Measurements from ENCODE around the gene GATAD2A. TPM values are rescaled to one million over a fixed set of nuclear protein-coding genes. Genes with fewer than 3 reads are reported as not detected.

Gene GATAD2A
- total RNA-seq, 8 experiments from 2014 or later = 23.9 to 65.0 (median 39.6) TPM

DNA sequence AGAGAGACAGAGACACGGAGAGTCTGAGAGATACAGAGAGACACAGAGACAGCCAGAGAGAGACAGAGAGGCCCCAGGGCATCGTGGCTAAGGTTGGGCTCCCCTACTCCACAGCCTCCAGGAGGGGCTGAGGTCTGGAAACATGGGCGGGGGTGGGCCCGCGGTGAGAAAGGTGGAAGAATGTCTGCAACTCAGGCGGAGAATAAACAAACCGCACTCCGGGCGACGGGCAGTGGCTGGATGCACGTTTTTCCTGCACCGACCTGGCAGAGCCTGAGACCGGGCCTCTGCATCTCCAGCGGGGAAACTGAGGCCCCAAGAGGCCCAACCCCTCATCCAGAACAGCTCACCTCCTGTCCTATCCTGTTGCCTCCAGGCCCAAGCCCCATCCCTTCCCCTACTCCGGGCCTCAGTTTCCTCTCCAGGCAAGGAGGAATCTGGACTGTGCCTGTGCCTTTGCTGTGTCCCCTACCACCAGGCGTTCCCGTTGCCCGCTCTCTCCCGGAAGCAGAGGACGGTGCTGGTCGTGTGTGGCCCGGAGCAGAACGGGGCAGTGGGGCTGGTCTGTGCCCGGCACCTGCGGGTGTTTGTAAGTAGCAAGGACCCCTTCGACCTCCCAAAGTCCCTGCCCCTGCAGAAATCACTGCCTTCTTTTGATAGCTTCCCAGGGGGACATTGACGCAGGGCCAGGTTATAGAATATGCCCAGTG, 129.2 kb downstream of the GATAD2A start:
- H3K4me3 ChIP-seq = no peak overlapping the region
- in situ Hi-C loops (cut with MboI; ENCODE audit: low pct_unique_long_range_greater_than_20kb in 2 of 9, low sequenced_read_pairs in 9 of 9, unreplicated experiment in 9 of 9) = loop anchor here in 8 of 9 experiments (10.0 to 25.0 kb wide), 2 partner anchors 103 to 110 kb away; partner anchors contain the start of genes GMIP (in 8 of the 8) and LPAR2 (in 3 of the 8)
- H3K27ac ChIP-seq = no peak overlapping the region
- ATAC-seq (replicated peaks in 6 of 8) = no peak
- peaks cover 2 to 11% of the 10 kb centered on the region in 2 donors for H3K4me1 ChIP-seq (replicated peaks in 1 of 2)
- 63 to 93% (median 87%) methylated on average over 1 to 8 of the region's 27 CpGs; no CpG with 5 or more reads in 3 of the 10 experiments for WGBS, 10 experiments

DNA sequence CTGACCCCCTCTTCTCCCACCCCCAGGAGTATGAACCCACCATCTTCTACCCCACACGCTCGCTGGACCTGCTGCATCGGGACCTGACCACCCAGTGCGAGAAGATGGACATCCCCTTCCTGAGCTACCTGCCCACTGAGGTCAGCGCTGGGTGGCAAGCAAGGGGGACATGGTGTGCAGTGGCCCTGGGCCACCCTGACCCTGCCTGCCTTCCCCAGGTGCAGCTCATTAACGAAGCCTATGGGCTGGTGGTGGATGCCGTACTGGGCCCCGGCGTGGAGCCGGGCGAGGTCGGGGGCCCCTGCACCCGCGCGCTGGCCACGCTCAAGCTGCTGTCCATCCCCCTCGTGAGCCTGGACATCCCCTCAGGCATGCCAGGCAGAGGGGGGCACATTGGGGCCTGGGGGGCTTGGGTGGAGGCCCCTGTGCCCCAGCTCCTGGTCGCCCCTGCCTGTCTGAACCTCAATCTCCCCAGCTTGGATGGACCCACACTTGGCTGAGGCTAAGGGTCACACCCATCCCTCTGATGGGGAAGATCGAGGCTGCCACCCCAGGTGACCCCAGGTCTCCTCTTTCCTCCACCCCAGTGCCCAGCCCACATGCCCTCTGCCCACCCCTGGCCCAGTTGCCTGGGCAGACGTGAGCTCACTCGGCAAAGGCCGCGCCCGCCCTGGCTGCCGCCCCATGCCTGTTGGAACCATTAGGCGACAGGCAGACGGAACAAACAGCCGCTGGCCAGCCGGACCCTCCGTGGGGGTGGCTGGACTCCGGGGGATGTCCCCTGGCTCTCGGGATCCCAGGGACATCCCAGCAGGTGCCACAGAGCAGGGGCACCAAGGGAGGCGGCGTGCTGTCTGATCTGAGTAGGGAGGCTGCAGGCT, 130.1 kb downstream of the GATAD2A start:
- in situ Hi-C loops (cut with MboI; ENCODE audit: low pct_unique_long_range_greater_than_20kb in 2 of 9, low sequenced_read_pairs in 9 of 9, unreplicated experiment in 9 of 9) = loop anchor here in 8 of 9 experiments (10.0 to 25.0 kb wide), 2 partner anchors 102 to 109 kb away; partner anchors contain the start of genes GMIP (in 8 of the 8) and LPAR2 (in 3 of the 8)
- no peak overlapping the region for H3K4me3 ChIP-seq
- ATAC-seq (replicated peaks in 6 of 8) = no peak
- WGBS, 10 experiments = 80 to 100% (median 95%) methylated on average over 1 to 2 of the region's 34 CpGs; no CpG with 5 or more reads in 6 of the 10 experiments
- peaks cover 2 to 11% of the 10 kb centered on the region in 2 donors for H3K4me1 ChIP-seq (replicated peaks in 1 of 2)
- no peak overlapping the region for H3K27ac ChIP-seq

DNA sequence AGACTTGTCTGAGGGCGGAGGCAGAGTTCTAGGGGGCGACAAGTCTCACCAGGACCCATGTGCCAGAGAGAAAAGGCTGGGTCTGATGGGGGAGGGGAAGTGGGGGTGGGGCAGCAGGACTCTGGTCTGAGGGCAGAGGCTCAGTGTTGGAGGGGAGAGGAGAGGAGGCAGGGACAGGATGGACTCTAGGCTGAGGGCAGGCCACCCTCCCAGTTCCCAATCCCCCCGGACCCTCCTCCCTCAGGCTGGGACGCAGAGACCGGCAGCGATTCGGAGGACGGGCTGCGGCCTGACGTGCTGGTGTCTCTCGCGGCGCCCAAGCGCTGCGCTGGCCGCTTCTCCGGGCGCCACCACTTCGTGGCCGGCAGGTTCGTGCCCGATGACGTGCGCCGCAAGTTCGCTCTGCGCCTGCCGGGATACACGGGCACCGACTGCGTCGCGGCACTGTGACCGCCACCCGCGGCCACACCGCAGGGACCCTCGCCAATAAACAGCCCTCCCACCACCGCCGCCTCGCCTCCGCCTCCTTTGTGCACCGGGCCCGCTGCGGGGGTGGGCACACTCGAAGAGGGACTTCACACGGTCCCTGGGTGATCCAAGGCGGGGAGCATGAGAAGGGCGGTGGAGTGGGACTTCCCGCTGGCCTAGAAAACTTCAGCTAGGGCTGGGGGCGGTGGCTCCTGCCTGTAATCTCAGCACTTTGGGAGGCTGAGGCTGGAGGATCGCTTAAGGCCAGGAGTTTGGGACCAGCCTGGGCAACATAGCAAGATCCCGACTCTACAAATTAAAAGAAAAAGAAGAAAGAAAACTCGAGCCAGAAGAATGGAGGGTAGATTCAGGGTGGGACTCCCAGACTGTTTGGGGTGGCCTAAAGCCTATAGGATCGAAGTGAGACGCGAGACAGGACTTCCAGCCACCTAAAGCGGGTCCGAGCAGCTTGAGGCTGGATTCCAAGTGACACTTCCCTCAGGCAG, 131.9 kb downstream of the GATAD2A start:
- ATAC-seq (replicated peaks in 6 of 8) = no peak
- in situ Hi-C loops (cut with MboI; ENCODE audit: low pct_unique_long_range_greater_than_20kb in 2 of 9, low sequenced_read_pairs in 9 of 9, unreplicated experiment in 9 of 9) = loop anchor here in 8 of 9 experiments (10.0 to 25.0 kb wide), 2 partner anchors 100 to 107 kb away; partner anchors contain the start of genes GMIP (in 8 of the 8) and LPAR2 (in 3 of the 8)
- H3K4me3 ChIP-seq = peak overlapping the region in 2 of 5 donors; percentile 38 to 40

DNA sequence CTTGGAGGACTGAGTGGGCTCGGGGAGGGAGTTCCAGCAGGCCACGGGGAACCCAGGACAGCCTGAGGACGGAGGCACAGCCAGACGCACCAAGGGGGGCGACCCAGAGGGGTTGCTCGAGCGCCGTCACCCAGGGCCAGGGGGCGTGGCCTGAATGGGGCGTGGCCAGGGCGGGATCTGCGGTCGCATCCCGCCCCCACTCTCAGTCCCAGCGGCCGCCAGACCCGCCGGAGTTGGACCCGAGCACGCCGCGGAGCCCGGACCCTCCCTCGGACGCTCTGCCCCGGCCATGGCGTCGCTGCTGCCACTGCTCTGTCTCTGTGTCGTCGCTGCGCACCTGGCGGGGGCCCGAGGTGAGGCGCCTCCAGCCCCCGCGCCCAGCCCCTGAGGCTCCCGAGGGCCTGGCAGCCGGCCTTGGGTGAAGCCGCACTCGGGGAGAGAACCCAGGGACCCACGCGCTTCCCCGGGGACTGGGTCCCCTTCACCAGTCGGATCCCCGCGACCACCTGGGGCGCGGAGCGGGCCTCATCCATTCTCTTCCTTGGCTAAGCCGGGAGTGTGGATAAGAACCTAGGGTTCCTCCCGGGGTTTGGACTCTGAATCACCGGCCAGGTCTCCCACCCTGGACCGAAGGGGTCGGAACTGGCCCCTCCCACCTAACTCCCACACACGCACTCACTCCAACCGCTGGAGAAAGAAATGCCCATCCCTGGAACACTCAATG, 132.7 kb downstream of the GATAD2A start, which contains the start of gene CILP2:
Gene CILP2 (plus strand): TSS at position 205 of the 724 bp plus-strand sequence. CDS start 85 bp downstream, at position 290.
- in situ Hi-C loops (cut with MboI; ENCODE audit: low pct_unique_long_range_greater_than_20kb in 2 of 9, low sequenced_read_pairs in 9 of 9, unreplicated experiment in 9 of 9) = loop anchor here in 8 of 9 experiments (10.0 to 25.0 kb wide), 2 partner anchors 99 to 107 kb away; partner anchors contain the start of genes GMIP (in 8 of the 8) and LPAR2 (in 3 of the 8)
- ATAC-seq (replicated peaks in 6 of 8) = peak; percentile 5 to 85 (median 64)
- Histone ChIP-seq H3K27ac (no peak within 1 kb of the TSS), H3K4me1 (replicated peaks in 1 of 2) (peaks cover 0 to 14% of the 10 kb centered on the region in 2 donors), H3K4me3 (peak within 1 kb of the TSS; percentile 13 to 40 (median 36))
- 0 to 2% methylated on average over 1 to 12 of the region's 56 CpGs; no CpG with 5 or more reads in 8 of the 10 experiments for WGBS, 10 experiments

More for the DNA sequence above, 131.9 kb downstream of the GATAD2A start:
- peaks cover 1 to 16% of the 10 kb centered on the region in 2 donors for H3K4me1 ChIP-seq (replicated peaks in 1 of 2)
- 10 to 100% (median 56%) methylated on average over 1 to 11 of the region's 59 CpGs; no CpG with 5 or more reads in 4 of the 10 experiments for WGBS, 10 experiments
- H3K27ac ChIP-seq = no peak overlapping the region

DNA sequence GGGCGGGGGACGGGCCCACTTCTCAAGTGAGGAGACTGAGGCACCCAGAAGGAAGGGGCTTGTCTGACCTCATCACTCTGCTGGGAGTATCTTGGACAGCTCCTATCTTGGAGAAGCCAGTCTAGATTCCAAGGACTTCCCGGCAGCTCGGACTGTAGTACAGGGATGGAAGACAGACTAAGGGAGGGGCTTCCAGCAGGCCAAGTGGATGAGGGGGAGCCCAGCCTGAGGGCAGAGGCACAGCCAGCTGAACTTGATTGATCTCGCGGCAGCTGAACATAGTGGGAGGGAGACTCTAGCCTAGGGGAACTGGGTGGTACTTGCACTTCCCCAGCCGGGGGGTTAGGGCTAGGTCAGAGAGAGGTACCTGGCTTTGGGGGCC, 133.3 kb downstream of the GATAD2A start:
- H3K4me3 ChIP-seq = peak overlapping the region in 3 of 5 donors; percentile 36 to 40 (median 38)
- WGBS, 10 experiments = 10 to 28% methylated on average over 2 to 6 of the region's 7 CpGs; no CpG with 5 or more reads in 8 of the 10 experiments
- peaks cover 0 to 14% of the 10 kb centered on the region in 2 donors for H3K4me1 ChIP-seq (replicated peaks in 1 of 2)
- no peak overlapping the region for H3K27ac ChIP-seq
- in situ Hi-C loops (cut with MboI; ENCODE audit: low pct_unique_long_range_greater_than_20kb in 2 of 9, low sequenced_read_pairs in 9 of 9, unreplicated experiment in 9 of 9) = loop anchor here in 8 of 9 experiments (10.0 to 25.0 kb wide), 2 partner anchors 99 to 106 kb away; partner anchors contain the start of genes GMIP (in 8 of the 8) and LPAR2 (in 3 of the 8)
- peak in 5 of 8 experiments; percentile 1 to 27 (median 6) for ATAC-seq (replicated peaks in 6 of 8)

DNA sequence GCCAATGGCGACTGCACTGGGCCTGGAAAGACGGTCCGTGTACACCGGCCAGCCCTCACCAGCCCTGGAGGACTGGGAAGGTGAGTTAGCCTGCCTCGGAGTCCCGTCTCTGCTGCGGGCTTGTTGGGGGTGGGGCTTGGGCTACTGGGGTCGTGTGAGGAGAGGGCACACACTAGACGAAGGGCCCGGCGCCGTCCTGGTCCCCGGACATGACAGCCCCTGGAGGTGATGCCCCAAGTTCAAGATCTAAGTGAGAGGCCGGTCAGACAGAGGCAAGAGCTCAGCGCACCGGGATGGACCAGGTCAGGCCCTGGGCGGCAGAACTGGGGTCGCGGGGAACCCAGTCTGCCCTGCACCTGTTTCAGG, 134.2 kb downstream of the GATAD2A start:
- Histone ChIP-seq H3K27ac (no peak overlapping the region), H3K4me1 (replicated peaks in 1 of 2) (peaks cover 0 to 14% of the 10 kb centered on the region in 2 donors), H3K4me3 (no peak overlapping the region)
- ATAC-seq (replicated peaks in 6 of 8) = no peak
- in situ Hi-C loops (cut with MboI; ENCODE audit: low pct_unique_long_range_greater_than_20kb in 2 of 9, low sequenced_read_pairs in 9 of 9, unreplicated experiment in 9 of 9) = loop anchor here in 8 of 9 experiments (10.0 to 25.0 kb wide), 2 partner anchors 98 to 105 kb away; partner anchors contain the start of genes GMIP (in 8 of the 8) and LPAR2 (in 3 of the 8)
- WGBS, 10 experiments = 40% methylated on average over 1 of the region's 19 CpGs; no CpG with 5 or more reads in 9 of the 10 experiments

DNA sequence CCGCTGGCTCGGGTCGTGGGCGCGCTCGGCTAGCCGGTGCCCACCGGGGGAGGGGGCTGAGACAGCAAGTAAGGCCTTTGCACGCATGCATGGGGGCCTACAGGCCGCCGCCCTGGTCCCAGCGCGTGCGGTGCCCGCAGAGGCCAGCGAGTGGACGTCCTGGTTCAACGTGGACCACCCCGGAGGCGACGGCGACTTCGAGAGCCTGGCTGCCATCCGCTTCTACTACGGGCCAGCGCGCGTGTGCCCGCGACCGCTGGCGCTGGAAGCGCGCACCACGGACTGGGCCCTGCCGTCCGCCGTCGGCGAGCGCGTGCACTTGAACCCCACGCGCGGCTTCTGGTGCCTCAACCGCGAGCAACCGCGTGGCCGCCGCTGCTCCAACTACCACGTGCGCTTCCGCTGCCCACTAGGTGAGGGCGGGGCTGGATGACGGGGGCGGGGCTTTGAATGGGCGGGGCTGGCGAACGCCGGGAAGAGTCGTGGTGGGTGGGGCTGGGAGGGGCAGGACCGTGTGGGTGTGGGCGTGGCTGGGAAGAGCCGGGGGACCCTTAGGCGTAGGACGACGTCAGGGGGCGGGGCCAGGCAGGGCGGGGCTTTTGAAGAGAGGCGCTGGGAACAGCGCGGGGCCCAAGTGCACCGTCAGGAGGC, 134.7 kb downstream of the GATAD2A start:
- Histone ChIP-seq H3K4me3 (peak overlapping the region in 4 of 5 donors; percentile 22 to 27 (median 25)), H3K4me1 (replicated peaks in 1 of 2) (peaks cover 0 to 14% of the 10 kb centered on the region in 2 donors), H3K27ac (no peak overlapping the region)
- in situ Hi-C loops (cut with MboI; ENCODE audit: low pct_unique_long_range_greater_than_20kb in 2 of 9, low sequenced_read_pairs in 9 of 9, unreplicated experiment in 9 of 9) = loop anchor here in 3 of 9 experiments (25.0 kb wide), 1 partner anchor 97 kb away; the partner anchor contains the start of genes GMIP (in 3 of the 3) and LPAR2 (in 3 of the 3)
- peak in 7 of 8 experiments; percentile 2 to 61 (median 52) for ATAC-seq (replicated peaks in 6 of 8)
- 60 to 100% (median 61%) methylated on average over 4 to 18 of the region's 74 CpGs; no CpG with 5 or more reads in 7 of the 10 experiments for WGBS, 10 experiments

DNA sequence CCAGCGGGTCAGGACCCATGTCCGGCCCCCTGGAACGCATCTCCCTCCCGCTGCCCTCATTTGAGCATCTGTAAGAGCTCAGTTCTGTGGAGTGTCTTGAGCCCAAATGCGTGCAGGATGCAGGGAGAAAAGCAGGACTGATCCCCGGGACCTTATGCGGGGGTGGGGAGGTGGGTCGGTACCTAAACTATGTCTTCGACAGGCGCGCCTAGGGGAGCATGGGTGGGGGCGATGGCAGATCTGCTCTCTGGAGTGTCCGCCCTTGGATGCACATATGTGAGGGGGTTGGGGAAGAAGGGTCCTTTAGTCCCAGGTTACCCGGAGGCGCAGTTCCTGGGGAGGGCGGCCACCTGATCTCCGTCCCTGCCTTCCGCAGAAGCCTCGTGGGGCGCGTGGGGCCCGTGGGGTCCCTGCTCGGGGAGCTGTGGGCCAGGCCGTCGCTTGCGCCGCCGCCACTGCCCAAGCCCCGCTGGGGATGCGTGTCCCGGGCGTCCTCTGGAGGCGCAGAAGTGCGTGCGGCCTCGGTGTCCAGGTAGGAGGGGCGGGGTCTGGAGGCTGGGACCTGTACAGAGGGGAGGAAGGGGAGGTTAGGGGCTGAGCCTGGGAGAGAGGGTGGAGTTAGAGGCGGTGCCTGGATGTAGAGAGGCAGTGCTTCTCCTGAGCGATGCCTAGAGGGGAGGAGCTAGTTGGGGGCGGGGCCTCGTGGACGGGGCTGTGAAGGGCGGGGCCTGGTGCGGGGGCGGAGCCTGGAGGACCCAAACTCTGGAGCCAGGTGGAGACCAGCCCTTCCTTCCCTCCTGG, 135.4 kb downstream of the GATAD2A start:
- in situ Hi-C loops (cut with MboI; ENCODE audit: low pct_unique_long_range_greater_than_20kb in 2 of 9, low sequenced_read_pairs in 9 of 9, unreplicated experiment in 9 of 9) = loop anchor here in 3 of 9 experiments (25.0 kb wide), 1 partner anchor 96 kb away; the partner anchor contains the start of genes GMIP (in 3 of the 3) and LPAR2 (in 3 of the 3)
- ATAC-seq (replicated peaks in 6 of 8) = peak in 7 of 8 experiments; percentile 13 to 79 (median 66)
- no CpG with 5 or more reads among the region's 45 CpGs for WGBS, 10 experiments
- Histone ChIP-seq H3K27ac (no peak overlapping the region), H3K4me1 (replicated peaks in 1 of 2) (peaks cover 0 to 14% of the 10 kb centered on the region in 2 donors), H3K4me3 (peak overlapping the region in 4 of 5 donors; percentile 22 to 27 (median 25))

DNA sequence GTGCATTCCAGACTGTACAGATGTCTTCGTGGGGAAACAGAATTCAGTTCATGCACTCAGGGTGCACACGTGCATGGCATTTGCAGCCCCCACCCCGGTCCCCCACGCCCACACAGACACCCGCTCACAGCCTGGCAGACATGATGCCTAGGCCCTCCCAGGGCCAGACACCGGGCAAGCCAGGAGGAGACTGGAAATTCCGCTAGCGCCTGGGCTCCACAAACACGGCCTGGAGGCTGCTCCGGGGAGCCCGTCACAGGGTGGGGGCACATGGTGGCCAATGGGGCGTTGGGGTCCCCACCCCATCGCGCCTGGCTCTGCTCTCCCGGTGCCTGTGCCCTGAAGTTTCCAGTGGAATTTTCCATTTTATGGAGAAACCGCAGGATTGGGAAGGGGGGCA, 136.1 kb downstream of the GATAD2A start:
- no peak for ATAC-seq (replicated peaks in 6 of 8)
- Histone ChIP-seq H3K27ac (no peak overlapping the region), H3K4me3 (peak overlapping the region in 1 of 5 donors; percentile 27), H3K4me1 (replicated peaks in 1 of 2) (peaks cover 0 to 14% of the 10 kb centered on the region in 2 donors)
- 83% methylated on average over 2 of the region's 16 CpGs; no CpG with 5 or more reads in 9 of the 10 experiments for WGBS, 10 experiments
- in situ Hi-C loops (cut with MboI; ENCODE audit: low pct_unique_long_range_greater_than_20kb in 2 of 9, low sequenced_read_pairs in 9 of 9, unreplicated experiment in 9 of 9) = loop anchor here in 3 of 9 experiments (25.0 kb wide), 1 partner anchor 96 kb away; the partner anchor contains the start of genes GMIP (in 3 of the 3) and LPAR2 (in 3 of the 3)

Data from motor neuron (in vitro differentiated cells).